Vagina (tissue), 2 donors: ENCODE results near the gene NOTCH2NLA.
"Not testable (repeated sequence)": the region's sequence is repeated elsewhere in the genome, so short reads cannot be mapped to it uniquely, and the experiment has no call there.

Experiments used
- CTCF ChIP-seq, 3 experiments: fragments of 450-650 bp in 2 of 3; fragments of 200-600 bp in 1 of 3; sonication (generic) in 1 of 3; IDR thresholded peaks; one replicate each; pipeline ENCODE4 v1.5.1; 2017 to 2019; ENCODE audit warnings: antibody characterized with exemption in 3 of 3, mild to moderate bottlenecking in 2 of 3, moderate library complexity in 2 of 3
- POLR2A ChIP-seq, 2 donors: fragments of 450-650 bp; IDR thresholded peaks; one replicate each; pipeline ENCODE4 v1.6.1; 2017; ENCODE audit warnings: antibody characterized with exemption in 2 of 2, mild to moderate bottlenecking in 2 of 2, moderate library complexity in 2 of 2

GRCh38 chr1:146271977-146272376 is 43.2 kb upstream of the NOTCH2NLA start:
- not testable (repeated sequence) for TF ChIP-seq CTCF, POLR2A (IDR thresholded peaks at IDR 0.05)
